Psoas muscle (tissue), 8 donors: ENCODE data around the gene NTN4. TPM values are rescaled to one million over a fixed set of nuclear protein-coding genes. Genes with fewer than 3 reads are reported as not detected.

Experiments used
- ATAC-seq, 4 donors: fragments of 200-7000 bp; cut with Tn5 transposase; one replicate each; pipeline ENCODE4 v1.9.1; 2020; ENCODE audit warnings: moderate library complexity in 3 of 4, mild to moderate bottlenecking in 2 of 4
- DNase-seq, 2 donors: peaks; one replicate each; pipeline ENCODE4 v3.0.0-alpha.2; 2020
- H3K27ac ChIP-seq: fragments of 200-600 bp; one replicate; pipeline ENCODE4 v1.8.0; 2022
- H3K27me3 ChIP-seq, 3 donors: fragments of 200-600 bp in 1 of 3; one replicate each; pipeline versions ENCODE4 v1.6.1 to v1.8.0; 2013 to 2022; ENCODE audit warnings: low read length in 2 of 3, mild to moderate bottlenecking in 2 of 3, moderate library complexity in 1 of 3; ENCODE audit not compliant: insufficient read depth in 3 of 3
- H3K36me3 ChIP-seq, 2 donors: fragments of 200-600 bp in 1 of 2; one replicate each; pipeline versions ENCODE4 v1.6.1 to v1.8.0; 2013 to 2022; ENCODE audit warnings: low read depth in 1 of 2, mild to moderate bottlenecking in 1 of 2, moderate library complexity in 1 of 2; ENCODE audit not compliant: insufficient read depth in 1 of 2
- H3K4me1 ChIP-seq: fragments of 200-600 bp; one replicate; pipeline ENCODE4 v1.8.0; 2022
- H3K4me3 ChIP-seq: fragments of 200-600 bp; one replicate; pipeline ENCODE4 v1.8.0; 2022; ENCODE audit warnings: mild to moderate bottlenecking
- H3K9me3 ChIP-seq: fragments of 200-600 bp; one replicate; pipeline ENCODE4 v1.8.0; 2022
- CTCF ChIP-seq: fragments of 200-600 bp; IDR thresholded peaks from one replicate; pipeline ENCODE4 v1.8.0; 2022; ENCODE audit warnings: antibody characterized with exemption
- WGBS, 3 donors: extraction: QIAGEN DNeasy Blood & Tissue Kit; methylation state at CpG; one replicate each; pipeline versions ENCODE4 v1.1.6 to v1.1.7; 2013; 5-methylcytosine and 5-hydroxymethylcytosine counted together
- intact Hi-C, 2 donors: fragments of 100-400 bp; cut with DNase I; formaldehyde crosslinking; loops; one replicate each; pipeline versions ENCODE4 v1.11.0 to v1.14.2; 2022
- polyA plus RNA-seq, 3 donors: library from polyadenylated mRNA; stranded (reverse); fragments of 200-250 nt; gene quantifications; one replicate each; pipeline ENCODE4 v1.2.3, GENCODE V29; 2013
- total RNA-seq, 4 donors: library from RNA; stranded (reverse); fragmentation: NEBNext Ultra II Directional in 2 of 4; extraction: Animal tissue kit (Norgen Biotek cat#: 25700) in 2 of 4; gene quantifications; one replicate each; pipeline versions ENCODE4 v1.2.1 to v1.2.4, GENCODE V29; 2021 to 2023
- donor health status: healthy with polysubstance abuse.
- donor health status: DM: no; HTN: no; CAD: no; lungs with moderate emphysema.
- donor health status: Bipolar disorder and iron deficiency.
- donor health status: healthy.
- donor health status: DM: yes; HTN: yes; CAD: no.
- donor health status: DM: no; HTN: no; CAD: no.
- donor health status: DM: no; HTN: no; CAD: no.
- donor health status: DM: yes; HTN: yes; CAD: no.

Gene NTN4
- total and polyA plus RNA-seq, 7 donors: 2.9 to 13.3 (median 4.2) TPM

GRCh38 chr12:95694136-95694535 is 96.4 kb downstream of the NTN4 start:
- H3K36me3 ChIP-seq: no peaks in the 10 kb centered on the region
- no peak overlapping the region for H3K4me3 ChIP-seq
- no peak for TF ChIP-seq CTCF
- peak in 1 of 2 donors; percentile 21 for DNase-seq
- WGBS, 3 donors: 63 to 68% (median 63%) methylated on average over 9 of the region's 9 CpGs
- H3K4me1 ChIP-seq: no peaks in the 10 kb centered on the region
- intact Hi-C loops: no loop called here
- no peaks in the 10 kb centered on the region for H3K9me3 ChIP-seq
- no peaks in the 10 kb centered on the region for H3K27me3 ChIP-seq
- ATAC-seq: no peak
- H3K27ac ChIP-seq: no peak overlapping the region

- intact Hi-C loops: no loop called here
- ATAC-seq (no peak), DNase-seq (no peak)
- 85 to 90% (median 86%) methylated on average over 2 of the region's 2 CpGs for WGBS, 3 donors
- H3K36me3 ChIP-seq: no peaks in the 10 kb centered on the region
- H3K9me3 ChIP-seq: no peaks in the 10 kb centered on the region
- TF ChIP-seq CTCF: no peak
- H3K4me3 ChIP-seq: no peak overlapping the region
- H3K27me3 ChIP-seq: no peaks in the 10 kb centered on the region
- no peak overlapping the region for H3K27ac ChIP-seq
- H3K4me1 ChIP-seq: no peaks in the 10 kb centered on the region
Measured at GRCh38 chr12:95693689-95694088, 96.9 kb downstream of the NTN4 start.

GRCh38 chr12:95690861-95691635 is 99.5 kb downstream of the NTN4 start:
- Histone ChIP-seq H3K36me3 (no peaks in the 10 kb centered on the region), H3K27me3 (no peaks in the 10 kb centered on the region), H3K4me3 (no peak overlapping the region), H3K27ac (no peak overlapping the region), H3K9me3 (no peaks in the 10 kb centered on the region), H3K4me1 (no peaks in the 10 kb centered on the region)
- no peak for TF ChIP-seq CTCF
- intact Hi-C loops: no loop called here
- no peak for ATAC-seq
- no peak for DNase-seq
- 67 to 70% (median 68%) methylated on average over 8 of the region's 8 CpGs for WGBS, 3 donors

- Histone ChIP-seq H3K9me3 (no peaks in the 10 kb centered on the region), H3K36me3 (no peaks in the 10 kb centered on the region), H3K27me3 (no peaks in the 10 kb centered on the region), H3K27ac (no peak overlapping the region), H3K4me3 (no peak overlapping the region), H3K4me1 (no peaks in the 10 kb centered on the region)
- 75 to 92% (median 86%) methylated on average over 2 of the region's 2 CpGs for WGBS, 3 donors
- intact Hi-C loops: no loop called here
- DNase-seq (no peak), ATAC-seq (no peak)
- no peak for TF ChIP-seq CTCF
Measured at GRCh38 chr12:95687937-95688336, 102.6 kb downstream of the NTN4 start.

- no peak for TF ChIP-seq CTCF
- H3K9me3 ChIP-seq: peaks cover 5% of the 10 kb centered on the region
- H3K36me3 ChIP-seq: no peaks in the 10 kb centered on the region
- H3K27ac ChIP-seq: no peak overlapping the region
- no peak for DNase-seq
- H3K27me3 ChIP-seq: no peaks in the 10 kb centered on the region
- intact Hi-C loops: no loop called here
- no peak for ATAC-seq
- no peaks in the 10 kb centered on the region for H3K4me1 ChIP-seq
- WGBS, 3 donors: 56 to 58% (median 58%) methylated on average over 10 of the region's 10 CpGs
- H3K4me3 ChIP-seq: no peak overlapping the region
Measured at GRCh38 chr12:95683418-95683817, 107.1 kb downstream of the NTN4 start.
